NCI-H128 (cell line): ENCODE results near the gene CDH4.

Source experiments
- DNase-seq: peaks from one replicate; lab custom pipeline; 2025; ENCODE audit not compliant: unreplicated experiment; lab: John Stamatoyannopoulos, UW

Gene CDH4

DNA sequence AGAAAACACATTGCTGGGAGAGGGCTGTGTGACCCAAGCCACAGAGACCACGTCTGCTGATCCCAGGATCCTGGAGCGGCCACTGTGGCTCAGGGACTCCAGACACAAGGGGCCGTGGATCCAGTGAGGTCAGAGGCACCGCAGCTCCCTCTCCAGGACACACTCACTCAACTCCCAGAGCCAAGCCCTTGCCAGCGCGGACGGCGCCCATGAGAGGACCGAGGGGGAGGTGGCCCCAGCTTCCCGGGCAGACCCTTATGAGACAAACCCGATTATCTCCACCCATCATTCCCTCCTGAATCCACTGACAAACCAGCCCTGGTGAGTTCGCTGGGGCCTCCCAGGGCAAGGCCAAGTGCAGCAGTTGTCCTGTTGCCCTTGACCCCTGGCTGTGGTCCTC lies 612.4 kb downstream of the CDH4 start:
- DNase-seq: no peak

DNA sequence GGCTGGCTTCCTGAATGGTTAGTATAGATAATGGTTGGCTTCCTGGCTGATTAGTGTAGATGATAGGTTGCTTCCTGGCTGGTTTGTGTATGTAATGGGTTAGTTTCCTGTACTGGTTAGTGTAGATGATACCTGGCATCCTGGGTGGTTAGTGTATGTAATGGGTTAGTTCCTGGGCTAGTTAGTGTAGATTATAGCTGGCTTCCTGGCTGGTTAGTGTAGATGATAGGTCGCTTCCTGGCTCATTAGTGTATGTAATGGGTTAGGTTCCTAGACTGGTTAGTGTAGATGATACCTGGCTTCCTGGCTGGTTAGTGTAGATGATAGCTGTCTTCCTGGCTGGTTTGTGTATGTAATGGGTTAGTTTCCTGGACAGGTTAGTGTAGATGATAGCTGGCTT lies 613.3 kb downstream of the CDH4 start:
- no peak for DNase-seq

DNA sequence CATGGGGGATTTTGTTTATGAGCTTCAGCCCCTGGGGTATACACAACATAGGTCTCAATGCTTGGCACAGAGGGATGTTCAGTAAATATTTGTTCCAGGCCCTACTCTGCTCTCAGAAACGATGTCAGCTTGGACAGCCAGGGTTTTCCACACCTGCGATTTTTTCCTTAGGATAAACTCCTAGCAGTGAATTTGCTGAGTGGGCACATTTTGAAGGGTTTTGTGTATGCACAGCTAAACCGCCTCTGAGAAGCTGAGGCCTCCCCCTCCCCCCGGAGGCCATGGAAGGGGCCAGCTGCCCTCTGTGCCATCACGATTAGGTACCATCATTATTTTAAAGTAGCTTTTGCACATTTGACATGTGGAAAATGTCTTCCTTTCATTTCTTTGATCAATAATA lies 614.1 kb downstream of the CDH4 start:
- DNase-seq: no peak

DNA sequence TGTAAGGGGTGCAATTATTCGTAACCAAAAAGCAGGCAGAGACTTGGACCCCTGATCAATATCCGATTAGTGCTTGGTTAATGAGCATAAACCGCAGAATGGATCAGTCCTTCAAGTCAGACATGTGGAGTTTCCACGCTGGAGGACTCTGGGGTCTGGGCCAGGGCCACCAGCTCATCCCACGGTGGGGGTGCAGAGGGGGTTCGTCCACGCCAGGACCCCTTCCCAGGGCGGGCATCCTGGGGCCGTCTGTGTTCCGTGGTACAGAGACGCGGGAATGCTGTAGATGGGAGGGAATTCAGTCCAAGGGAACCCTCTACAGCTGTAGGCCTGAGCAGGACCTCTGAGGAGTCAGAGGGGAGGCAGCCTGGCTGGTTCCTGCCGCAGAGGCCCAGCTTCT lies 615.9 kb downstream of the CDH4 start:
- no peak for DNase-seq

DNA sequence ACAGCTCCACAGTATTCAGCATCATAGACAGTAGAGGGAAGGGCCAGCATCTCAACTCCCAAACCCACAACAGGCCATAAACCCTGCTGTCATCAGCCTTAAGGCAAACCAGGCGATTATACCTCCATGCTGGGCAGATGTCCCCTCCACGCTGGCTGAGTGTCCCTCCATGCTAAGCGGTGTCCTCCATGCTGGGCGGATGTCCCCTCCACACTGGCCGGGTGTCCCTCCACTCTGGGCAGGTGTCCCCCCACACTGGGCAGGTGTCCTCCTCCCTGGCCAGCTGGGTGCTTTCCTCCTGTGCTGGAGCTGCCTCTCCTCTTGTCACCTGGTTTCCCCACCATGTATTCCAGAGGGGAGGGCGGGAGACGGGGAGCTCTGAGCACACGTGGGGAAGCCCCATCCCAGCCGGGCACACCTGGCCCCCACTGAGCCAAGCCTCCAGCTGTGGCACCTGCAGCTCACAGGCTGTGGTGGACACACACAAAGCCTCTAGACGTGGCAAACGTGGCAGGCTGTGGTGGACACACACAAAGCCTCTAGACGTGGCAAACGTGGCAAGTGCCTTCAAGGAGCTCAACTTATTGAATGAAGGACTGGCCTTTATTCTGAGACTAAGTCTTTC lies 616.5 kb downstream of the CDH4 start:
- DNase-seq: no peak

DNA sequence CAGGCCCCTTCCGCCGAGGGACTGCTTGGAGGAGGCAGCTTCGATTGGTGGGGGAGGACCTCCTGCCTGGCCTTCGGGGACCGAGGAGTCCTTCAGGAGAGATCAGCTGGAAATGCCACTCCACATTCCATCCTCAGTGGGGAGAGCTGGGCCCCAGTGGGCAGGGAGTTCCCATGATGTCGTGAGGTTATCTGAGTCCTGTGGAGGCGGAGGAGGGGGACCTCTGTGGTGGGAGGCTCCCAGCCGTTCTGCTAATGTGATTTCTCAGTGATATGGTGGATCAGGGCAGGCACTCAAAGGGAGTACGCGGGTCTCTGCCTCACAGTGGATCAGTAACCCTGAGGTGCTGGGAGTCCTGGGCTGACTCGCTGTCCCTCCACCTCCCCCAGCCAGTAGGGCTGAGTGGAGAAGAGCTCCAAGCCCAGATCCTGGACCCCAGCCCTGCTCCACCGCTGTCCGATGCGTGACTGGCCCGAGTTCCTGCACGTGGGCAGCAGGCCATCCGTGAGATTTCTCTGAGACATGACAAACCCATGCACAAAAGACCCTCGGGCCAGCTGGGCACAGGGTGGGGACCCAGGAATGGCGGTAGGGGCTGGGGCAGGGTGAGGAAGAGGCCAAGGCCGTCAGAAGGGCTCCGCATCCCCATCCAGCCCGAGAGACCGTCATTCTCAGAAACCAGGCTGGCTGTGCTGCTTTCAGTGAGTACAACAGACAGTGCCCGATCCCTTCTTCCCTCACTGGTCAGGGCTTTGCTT lies 617.9 kb downstream of the CDH4 start:
- DNase-seq: no peak

DNA sequence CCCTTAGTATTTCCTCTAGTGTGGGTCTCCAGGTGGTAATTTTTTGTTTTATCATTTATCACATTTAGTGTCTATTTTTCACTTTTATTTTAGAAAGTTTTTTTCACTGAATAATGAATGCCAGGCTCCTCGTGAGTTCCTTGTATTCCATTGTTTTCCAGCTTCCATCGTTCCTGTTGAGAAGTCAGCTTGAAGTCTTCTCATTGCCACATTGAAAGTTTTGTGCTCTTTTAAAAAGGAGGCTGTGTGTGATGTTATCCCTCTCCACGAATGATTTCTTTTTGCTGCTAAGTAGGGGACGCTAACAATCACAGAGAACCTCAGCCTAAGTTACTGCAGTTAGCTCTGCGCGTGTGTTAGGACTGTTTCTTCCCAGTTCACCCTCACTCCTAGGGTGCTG lies 619.1 kb downstream of the CDH4 start:
- no peak for DNase-seq

DNA sequence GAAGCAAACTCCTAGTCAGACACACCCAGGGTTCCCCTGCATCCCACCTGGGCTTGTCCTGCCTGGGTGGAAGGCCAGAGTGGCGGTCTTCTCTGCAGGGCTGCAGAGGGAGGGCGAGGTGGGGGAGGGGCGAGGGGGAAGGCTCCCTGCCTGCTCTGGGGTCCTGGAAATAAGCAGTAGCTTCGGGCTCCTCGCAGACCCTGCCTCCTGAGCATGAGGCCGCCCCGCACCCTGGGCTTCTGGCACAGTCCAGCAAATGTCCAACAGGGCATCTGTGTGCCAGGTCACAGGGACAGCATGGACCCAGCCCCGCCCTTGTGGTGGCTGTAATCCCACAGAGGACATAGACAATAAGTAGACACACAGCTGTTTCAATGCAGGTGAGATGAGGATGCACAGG lies 619.9 kb downstream of the CDH4 start:
- DNase-seq: no peak

DNA sequence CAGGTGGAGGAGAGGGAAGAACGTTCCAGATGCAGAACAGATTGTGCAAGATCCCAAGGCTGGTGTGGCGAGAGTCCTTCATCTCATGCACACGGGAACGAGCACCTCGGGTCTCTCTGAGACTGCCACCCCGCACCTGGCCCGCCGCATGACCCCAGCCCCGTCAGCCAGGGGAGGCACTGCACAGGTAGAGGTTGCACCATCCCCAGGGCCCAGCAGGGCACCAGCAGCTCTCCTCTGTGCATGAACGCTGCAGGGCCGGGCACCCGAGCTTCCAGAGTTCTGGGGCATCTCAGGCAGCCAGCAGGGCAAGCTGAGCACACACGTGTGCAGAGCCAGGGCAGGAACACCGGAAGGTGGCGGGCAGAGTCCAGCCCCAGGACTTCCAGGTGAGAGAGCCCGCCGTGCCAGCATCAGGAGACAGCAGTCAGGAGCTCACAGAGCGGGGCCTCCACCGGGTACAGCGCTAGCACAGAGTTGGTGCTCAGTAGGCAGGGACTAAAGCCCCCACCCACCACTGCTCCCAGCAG lies 620.4 kb downstream of the CDH4 start:
- no peak for DNase-seq

DNA sequence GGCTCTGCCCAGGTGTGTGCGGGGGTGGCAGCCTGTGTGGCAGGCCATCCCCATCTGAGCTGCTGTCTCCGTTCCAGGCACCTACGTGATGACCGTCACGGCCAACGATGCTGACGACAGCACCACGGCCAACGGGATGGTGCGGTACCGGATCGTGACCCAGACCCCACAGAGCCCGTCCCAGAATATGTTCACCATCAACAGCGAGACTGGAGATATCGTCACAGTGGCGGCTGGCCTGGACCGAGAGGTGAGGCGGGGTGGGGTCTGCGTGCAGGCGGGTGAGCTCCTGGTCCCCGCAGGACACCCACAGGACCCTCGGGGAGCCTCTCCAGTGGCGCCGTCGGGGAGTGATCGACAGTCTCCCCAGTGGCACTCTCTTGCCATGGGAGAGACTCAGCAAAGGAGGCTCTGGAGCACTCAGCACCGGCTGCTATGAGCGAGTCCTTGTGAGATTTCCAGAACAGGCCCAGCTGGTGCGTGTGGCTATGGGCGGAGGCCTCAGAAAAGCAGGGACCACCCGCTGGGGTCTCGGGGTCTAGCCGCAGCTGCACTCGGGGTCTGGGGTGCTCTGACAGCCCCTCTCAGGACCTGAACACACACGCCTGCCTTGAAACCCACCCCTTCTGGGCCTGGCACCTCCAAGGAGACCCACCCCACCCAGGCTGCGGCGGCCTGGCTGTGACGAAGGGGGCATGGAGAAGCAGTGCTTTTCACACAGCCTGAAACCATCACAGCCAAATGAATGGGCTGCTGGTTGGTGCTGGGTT lies 621.8 kb downstream of the CDH4 start:
- no peak for DNase-seq

DNA sequence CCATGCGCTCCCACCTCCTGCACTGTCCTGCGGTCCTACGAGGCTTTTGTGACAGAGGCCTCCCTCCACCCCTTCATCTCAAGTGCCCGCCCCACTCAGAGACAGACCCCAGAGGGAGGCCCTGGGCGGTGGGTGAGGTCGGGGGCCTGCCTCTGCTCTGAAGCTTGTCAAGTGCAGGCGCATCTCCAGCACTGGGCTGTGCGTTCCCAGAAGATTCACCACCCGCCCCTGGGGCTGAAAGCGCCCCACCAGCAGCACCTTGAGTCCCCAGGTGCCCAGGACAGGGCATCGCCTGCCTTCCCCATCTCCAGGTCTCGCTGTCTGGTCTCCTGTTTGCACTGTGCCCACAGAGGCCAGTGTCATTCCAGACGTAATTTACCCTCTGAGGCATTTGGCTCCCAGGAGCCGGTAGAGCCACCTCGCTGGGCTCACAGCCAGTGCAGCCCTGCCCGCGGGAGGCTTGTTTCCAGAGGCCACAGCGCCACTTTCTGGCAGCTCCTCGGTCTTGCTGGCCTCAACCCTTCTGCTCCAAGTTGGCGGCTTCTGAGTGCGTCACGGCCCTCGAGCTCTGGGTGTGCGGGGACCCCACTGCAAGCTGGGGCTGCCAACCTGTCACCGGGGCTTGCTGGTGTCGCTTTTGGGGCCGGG lies 622.5 kb downstream of the CDH4 start:
- DNase-seq: no peak

DNA sequence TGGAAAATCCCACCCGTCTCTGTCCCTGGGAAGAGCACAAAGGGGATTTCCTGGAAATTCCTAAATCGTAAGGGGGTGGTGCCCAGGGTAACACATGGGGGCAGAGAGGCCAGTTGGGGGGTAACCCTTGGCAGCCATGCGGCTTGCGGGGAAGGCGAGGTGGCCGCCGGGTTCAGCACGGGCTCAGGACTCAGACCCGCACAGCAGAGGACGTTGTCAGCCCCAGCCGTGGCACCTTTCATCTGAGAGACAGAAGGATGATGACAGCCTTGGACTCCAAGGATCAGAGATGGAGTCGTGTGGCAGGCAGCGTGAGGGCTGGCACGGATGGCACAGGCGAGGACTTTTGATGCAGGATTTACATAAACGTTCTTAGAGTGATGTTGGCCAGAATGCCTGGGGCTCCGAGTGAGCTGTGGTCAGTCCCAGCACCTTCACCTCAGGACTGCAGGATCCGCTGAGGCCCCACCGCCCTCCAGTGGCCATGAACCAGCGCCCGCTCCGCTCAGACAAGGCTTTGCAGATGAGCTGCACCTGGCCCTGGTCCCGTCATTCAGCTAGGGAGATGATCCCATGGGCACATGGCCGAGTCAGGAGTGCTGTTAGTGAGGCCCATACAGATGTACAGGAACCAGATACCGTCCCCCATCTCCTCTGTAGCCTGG lies 623.3 kb downstream of the CDH4 start:
- no peak for DNase-seq

DNA sequence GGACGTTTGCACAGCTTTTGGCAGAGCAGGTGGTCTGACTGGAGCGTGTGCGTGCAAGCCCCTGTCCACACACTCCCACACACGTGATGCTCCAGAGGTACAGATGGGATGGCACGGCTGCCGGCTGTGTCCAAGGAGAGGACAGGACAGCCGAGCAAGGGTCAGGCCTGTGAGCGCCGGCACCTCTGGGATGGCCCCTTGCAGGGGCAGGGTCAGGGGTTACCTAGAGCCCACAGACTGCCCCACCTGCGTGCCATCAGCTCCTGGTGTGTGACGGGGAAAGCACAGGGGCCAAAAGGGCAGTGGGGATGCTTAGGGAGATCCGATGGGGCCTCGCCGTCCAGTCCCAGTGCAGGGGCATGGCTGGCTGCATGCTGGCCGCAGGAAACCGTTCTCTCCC lies 623.9 kb downstream of the CDH4 start:
- DNase-seq: no peak

DNA sequence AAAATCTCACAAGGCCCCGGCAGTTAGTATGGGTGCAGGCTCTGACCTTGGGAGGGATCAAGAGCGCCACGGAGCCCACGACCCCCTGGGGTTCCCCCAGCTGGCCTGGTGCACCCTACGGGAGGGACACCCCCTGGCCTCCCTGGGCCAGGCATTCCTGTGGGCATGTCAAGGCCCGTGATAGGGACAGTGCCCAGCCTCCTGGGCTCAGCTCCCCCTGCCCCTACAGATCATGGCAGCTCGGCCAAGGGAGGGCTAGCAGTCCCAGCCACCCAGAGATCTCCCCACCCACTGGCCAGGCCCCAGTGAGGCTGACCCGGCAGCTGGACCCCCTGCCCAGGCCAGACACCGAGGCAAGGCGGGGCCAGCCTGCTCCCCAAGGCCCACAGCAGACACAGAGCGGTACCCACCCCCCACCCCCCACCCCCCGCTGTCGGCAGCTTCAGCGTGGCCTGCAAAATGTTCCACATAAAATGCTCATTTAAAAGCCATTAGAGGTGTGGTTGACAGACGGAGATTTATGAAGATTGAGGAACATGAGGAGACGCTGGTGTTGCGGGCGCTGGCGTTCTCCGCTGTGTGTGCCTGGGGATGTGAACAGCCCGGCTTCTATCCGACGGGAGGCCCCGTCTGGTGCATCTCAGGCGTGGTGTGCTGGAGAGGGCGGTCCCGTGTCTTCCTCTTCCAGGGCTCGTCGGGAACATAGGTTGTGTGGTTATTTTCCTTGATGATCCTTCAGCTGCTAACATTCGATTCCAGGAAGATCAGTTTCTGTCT lies 625.1 kb downstream of the CDH4 start:
- DNase-seq: no peak

DNA sequence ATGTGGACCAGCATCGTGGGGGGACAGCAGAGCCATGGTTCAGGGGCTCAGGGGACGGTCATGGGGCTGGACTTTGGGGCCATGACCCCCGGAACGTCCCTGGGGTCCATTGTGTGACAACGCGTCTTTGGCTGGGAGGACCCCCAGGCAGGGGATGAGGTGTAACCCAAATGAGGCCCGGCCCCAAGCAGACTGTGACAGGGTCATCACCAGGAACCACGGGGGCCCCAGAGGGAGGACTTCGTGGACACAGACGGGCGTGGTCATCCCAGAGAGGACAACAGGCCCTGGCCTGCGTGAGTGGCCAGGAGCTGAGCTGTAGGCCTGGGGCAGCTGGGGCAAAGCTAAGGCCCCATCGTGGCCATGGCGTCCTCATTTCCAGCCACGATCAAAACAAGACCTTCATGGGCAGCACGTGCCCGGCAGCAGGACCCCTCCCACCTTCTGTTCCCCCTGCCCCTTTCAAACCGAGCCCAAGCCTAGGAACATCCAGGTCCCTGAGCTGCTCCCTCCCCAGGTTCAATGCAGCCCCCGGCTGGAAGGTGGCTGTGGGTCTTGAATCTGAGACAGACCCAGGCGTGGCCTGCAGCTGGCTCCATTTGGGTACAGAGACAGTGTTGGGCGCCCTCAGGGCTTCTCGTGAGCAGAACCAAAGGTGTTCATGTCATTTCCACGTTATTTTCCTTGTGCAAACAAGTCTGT lies 625.9 kb downstream of the CDH4 start:
- no peak for DNase-seq

DNA sequence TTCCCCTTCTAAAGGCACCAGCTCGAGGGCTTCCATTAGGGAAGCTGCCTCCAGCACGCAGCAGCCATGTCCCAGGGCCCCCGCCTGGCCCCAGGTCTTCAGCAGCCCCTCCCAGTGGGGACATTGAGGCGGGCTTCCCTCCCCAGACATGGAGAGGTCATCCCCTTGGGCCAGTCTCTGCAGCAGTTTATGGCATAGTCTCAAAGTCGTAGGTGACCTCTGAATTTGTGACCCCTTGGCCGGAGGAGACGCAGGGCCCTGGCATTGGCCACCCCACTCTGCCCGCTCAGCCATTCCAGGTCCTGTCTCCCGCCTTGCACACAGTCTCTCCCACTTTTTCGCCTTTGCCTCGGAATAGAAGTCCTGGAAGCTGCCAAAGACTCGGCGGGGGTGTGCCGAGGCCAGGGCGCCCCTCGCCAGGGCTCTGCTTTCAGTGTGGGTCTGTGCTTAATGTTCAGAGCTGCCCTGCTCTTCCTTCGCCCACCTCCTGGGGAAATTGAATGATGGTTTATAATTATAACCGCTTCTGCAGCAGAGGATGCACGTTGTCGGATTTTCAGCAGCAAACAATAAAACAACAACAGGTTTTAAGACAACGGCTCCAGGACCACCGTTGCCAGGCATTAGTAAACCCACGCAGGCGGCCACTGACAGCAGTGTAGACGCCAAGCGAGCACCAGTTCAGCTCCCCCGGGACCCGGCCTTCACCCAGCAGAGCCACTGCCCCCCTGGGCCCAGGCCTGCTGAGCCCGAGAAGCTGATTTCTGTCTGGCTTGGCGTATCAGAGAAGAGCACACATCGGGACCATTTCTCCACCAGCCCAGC lies 626.6 kb downstream of the CDH4 start:
- no peak for DNase-seq

DNA sequence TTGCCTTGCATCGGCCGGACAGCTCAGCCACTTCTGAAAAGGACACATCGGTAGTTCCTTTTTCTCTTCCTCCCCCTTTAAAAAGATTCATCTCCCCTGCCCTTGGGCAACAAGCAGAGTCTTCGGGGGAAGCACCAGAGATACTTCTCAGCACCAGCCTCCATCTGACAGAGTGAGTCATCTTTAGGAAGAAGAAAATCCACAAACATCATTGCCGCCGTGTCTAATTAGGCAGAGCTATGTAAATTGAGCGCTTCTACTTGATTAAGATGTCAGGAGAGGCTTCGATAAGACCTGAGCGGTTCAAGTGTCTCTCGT lies 627.2 kb downstream of the CDH4 start:
- no peak for DNase-seq

DNA sequence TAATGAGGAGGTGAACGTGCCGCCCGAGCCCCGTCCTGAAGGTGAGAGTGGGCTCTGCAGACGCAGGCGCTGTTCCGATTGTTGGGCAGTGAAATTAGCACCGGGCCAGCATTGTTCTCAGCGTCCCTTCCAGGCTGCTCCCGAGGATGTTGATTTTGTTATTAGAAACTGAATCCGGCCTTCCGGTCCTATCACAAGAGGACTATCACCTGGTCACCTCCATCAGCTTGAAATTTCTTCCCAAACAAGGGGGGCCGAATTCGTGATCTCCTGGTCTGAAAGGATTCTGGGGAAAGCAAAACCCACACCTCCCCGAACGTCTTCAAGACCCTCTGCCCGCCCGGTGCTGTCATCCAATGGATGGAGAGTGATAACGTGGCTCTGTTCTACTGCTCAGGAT lies 627.6 kb downstream of the CDH4 start:
- no peak for DNase-seq

DNA sequence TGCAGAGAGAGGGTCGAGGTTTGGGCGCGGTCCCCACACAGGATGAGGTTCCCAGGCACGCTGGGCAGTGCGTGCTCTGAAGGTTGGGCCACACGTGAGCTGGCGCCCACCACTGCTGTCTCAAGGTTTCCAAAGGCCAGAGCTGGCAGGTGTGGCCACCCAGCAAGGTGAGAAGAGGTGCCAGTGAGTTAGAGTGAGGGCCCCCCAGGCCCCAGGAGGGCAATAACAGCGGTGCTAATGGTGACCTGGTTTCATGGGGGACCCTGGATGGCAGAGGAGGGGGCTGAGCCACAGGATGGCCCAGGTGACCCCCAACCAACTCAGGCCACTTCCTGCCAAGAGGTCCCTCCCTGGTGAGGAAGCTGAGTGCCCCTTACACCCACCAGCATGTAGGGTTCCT lies 628.6 kb downstream of the CDH4 start:
- DNase-seq: no peak
